GM23338 (cell line): Measurements from ENCODE around the gene TOP1. TPM values are rescaled to one million over a fixed set of nuclear protein-coding genes. Genes with fewer than 3 reads are reported as not detected.

ENCODE experiments used
- ATAC-seq: fragments of 200-7000 bp; cut with Tn5 transposase; 3 replicates; pipeline ENCODE4 v1.9.1; 2020
- DNase-seq: peaks from one replicate; pipeline ENCODE4 v3.0.0-alpha.2; 2015; ENCODE audit warnings: low spot score
- H2AFZ ChIP-seq: fragments of 200-600 bp; sonication (generic); 2 replicates; pipeline ENCODE4 v1.8.0; 2016; ENCODE audit warnings: antibody characterized with exemption, mild to moderate bottlenecking, moderate library complexity
- H3F3A ChIP-seq: fragments of 200-600 bp; sonication (generic); replicated peaks from 2 replicates; pipeline ENCODE4 v1.8.0; 2017; ENCODE audit warnings: antibody characterized with exemption, mixed run types, low read depth
- H3K27ac ChIP-seq: fragments of 200-600 bp; sonication (generic); 2 replicates; pipeline ENCODE4 v1.6.1; 2016; ENCODE audit warnings: low read depth
- H3K27me3 ChIP-seq: fragments of 200-600 bp; sonication (generic); 2 replicates; pipeline ENCODE4 v1.8.0; 2016; ENCODE audit warnings: mild to moderate bottlenecking, mixed run types, moderate library complexity; ENCODE audit not compliant: insufficient read depth
- H3K36me3 ChIP-seq: fragments of 200-600 bp; sonication (generic); 2 replicates; pipeline ENCODE4 v1.8.0; 2016; ENCODE audit warnings: mild to moderate bottlenecking; ENCODE audit not compliant: insufficient read depth
- H3K4me1 ChIP-seq: fragments of 200-600 bp; sonication (generic); 2 replicates; pipeline ENCODE4 v1.8.0; 2016; ENCODE audit warnings: mild to moderate bottlenecking, moderate library complexity; ENCODE audit not compliant: insufficient read depth
- H3K4me2 ChIP-seq: fragments of 200-600 bp; sonication (generic); 2 replicates; pipeline ENCODE4 v1.7.1; 2017; ENCODE audit warnings: mixed run types
- H3K4me3 ChIP-seq: fragments of 200-600 bp; sonication (generic); 2 replicates; pipeline ENCODE4 v1.6.1; 2016; ENCODE audit warnings: mixed run types
- H3K79me2 ChIP-seq: fragments of 200-600 bp; sonication (generic); replicated peaks from 2 replicates; pipeline ENCODE4 v1.8.0; 2017; ENCODE audit warnings: mild to moderate bottlenecking; ENCODE audit not compliant: insufficient read depth
- H3K9me2 ChIP-seq: fragments of 200-600 bp; sonication (generic); 2 replicates; pipeline ENCODE4 v1.8.0; 2017; ENCODE audit not compliant: insufficient read depth
- H4K20me1 ChIP-seq: fragments of 200-600 bp; sonication (generic); replicated peaks from 2 replicates; pipeline ENCODE4 v1.8.0; 2017; ENCODE audit warnings: mild to moderate bottlenecking; ENCODE audit not compliant: insufficient read depth
- H3K27ac Mint-ChIP-seq: 2 replicates; pipeline ENCODE4 v1.8.0; 2020; ENCODE audit warnings: inconsistent platforms, mild to moderate bottlenecking, moderate library complexity, mixed read lengths
- H3K27me3 Mint-ChIP-seq: 3 replicates; pipeline ENCODE4 v1.8.0; 2022; ENCODE audit warnings: low read depth, mild to moderate bottlenecking, moderate library complexity, mixed read lengths, inconsistent platforms; ENCODE audit not compliant: insufficient read depth, poor library complexity
- H3K36me3 Mint-ChIP-seq: 3 replicates; pipeline ENCODE4 v1.8.0; 2021; ENCODE audit warnings: low read depth, mild to moderate bottlenecking, inconsistent platforms, moderate library complexity, mixed read lengths
- H3K4me1 Mint-ChIP-seq: 3 replicates; pipeline ENCODE4 v1.8.0; 2020; ENCODE audit warnings: mild to moderate bottlenecking, inconsistent platforms, mixed read lengths
- H3K4me3 Mint-ChIP-seq: 3 replicates; pipeline ENCODE4 v1.8.0; 2021; ENCODE audit warnings: moderate library complexity, mild to moderate bottlenecking, inconsistent platforms, mixed read lengths
- H3K9me3 Mint-ChIP-seq: 3 replicates; pipeline ENCODE4 v1.8.0; 2020; ENCODE audit warnings: moderate library complexity, mild to moderate bottlenecking, inconsistent platforms, mixed read lengths
- CREB1 ChIP-seq: fragments of 250-450 bp; sonication (Bioruptor Pico); IDR thresholded peaks from 2 replicates; pipeline ENCODE4 v1.5.0; 2020; ENCODE audit warnings: low read depth, mild to moderate bottlenecking, moderate library complexity
- EZH2 ChIP-seq: fragments of 200-600 bp; sonication (generic); IDR thresholded peaks from one replicate; pipeline ENCODE4 v1.8.0; 2017; ENCODE audit warnings: antibody characterized with exemption, mild to moderate bottlenecking, low read depth; ENCODE audit not compliant: unreplicated experiment
- EZH2phosphoT487 ChIP-seq: fragments of 200-600 bp; sonication (generic); IDR thresholded peaks from one replicate; pipeline ENCODE4 v1.8.1; 2018; ENCODE audit warnings: antibody characterized with exemption; ENCODE audit not compliant: unreplicated experiment
- JUNB ChIP-seq: IDR thresholded peaks from one replicate; pipeline ENCODE4 v1.6.1; 2016; ENCODE audit warnings: antibody characterized with exemption; ENCODE audit not compliant: unreplicated experiment
- NANOG ChIP-seq: IDR thresholded peaks from 2 replicates; pipeline ENCODE4 v1.6.1; 2016; ENCODE audit warnings: antibody characterized with exemption, borderline replicate concordance
- POLR2AphosphoS5 ChIP-seq: IDR thresholded peaks from 2 replicates; pipeline ENCODE4 v1.6.1; 2016; ENCODE audit warnings: antibody characterized with exemption, low read depth
- STAT1 ChIP-seq: IDR thresholded peaks from one replicate; pipeline ENCODE4 v1.6.1; 2016; ENCODE audit warnings: antibody characterized with exemption; ENCODE audit not compliant: unreplicated experiment
- ZNF331 ChIP-seq: fragments of 250-450 bp; sonication (Bioruptor Pico); IDR thresholded peaks from 2 replicates; pipeline ENCODE4 v1.5.0; 2020; ENCODE audit warnings: low read depth, mild to moderate bottlenecking, moderate library complexity
- ZNF462 ChIP-seq: fragments of 250-450 bp; sonication (Bioruptor Pico); IDR thresholded peaks from 2 replicates; pipeline ENCODE4 v1.5.0; 2020; ENCODE audit warnings: mild to moderate bottlenecking, moderate library complexity
- polyA plus RNA-seq: library from polyadenylated mRNA; unstranded; fragments of >200 nt; fragmentation: Nextera tagmentation; extraction: Ambion mirVana; gene quantifications from 2 replicates; pipeline ENCODE4 v1.2.1, GENCODE V29; 2016
- total RNA-seq: library from RNA; depleted of rRNA; stranded (reverse); fragments of >200 nt; shearing (Covaris generic); gene quantifications from 2 replicates; pipeline ENCODE4 v1.2.3, GENCODE V29; 2014
- TF ChIP-seq, protein P1 (sequence below): IDR thresholded peaks from 2 replicates; pipeline ENCODE4 v1.6.1; 2016; ENCODE audit warnings: antibody characterized with exemption
- TF ChIP-seq, protein P2 (sequence below), 2 experiments: fragments of 200-600 bp in 1 of 2; sonication (generic) in 1 of 2; conservative IDR thresholded peaks; 2 replicates each; pipeline versions ENCODE4 v1.5.1 to v1.6.1; 2016 to 2017; ENCODE audit warnings: antibody characterized with exemption in 2 of 2, low read depth in 2 of 2, mild to moderate bottlenecking in 2 of 2, moderate library complexity in 1 of 2

Gene TOP1
- total and polyA plus RNA-seq, 2 experiments from 2014 or later = 62.4 to 101 TPM

DNA sequence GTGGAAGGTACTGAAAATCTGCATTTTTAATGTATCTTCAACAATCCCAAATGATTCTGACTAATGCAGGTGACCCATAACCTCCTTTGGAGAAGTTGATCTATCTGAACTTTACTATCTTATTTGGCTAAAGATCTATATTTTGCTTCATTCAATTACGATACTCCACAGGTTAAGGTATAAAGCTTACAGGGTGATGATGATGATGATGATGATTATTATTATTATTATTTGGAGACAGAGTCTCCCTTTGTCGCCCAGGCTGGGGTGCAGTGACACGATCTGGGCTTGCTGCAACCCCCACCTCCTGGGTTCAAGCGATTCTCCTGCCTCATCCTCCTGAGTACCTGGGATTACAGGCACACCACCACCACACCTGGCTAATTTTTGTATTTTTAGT, 13.1 kb downstream of the TOP1 start (continued):
- TF ChIP-seq, protein P1, sequence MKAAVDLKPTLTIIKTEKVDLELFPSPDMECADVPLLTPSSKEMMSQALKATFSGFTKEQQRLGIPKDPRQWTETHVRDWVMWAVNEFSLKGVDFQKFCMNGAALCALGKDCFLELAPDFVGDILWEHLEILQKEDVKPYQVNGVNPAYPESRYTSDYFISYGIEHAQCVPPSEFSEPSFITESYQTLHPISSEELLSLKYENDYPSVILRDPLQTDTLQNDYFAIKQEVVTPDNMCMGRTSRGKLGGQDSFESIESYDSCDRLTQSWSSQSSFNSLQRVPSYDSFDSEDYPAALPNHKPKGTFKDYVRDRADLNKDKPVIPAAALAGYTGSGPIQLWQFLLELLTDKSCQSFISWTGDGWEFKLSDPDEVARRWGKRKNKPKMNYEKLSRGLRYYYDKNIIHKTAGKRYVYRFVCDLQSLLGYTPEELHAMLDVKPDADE = no peak

DNA sequence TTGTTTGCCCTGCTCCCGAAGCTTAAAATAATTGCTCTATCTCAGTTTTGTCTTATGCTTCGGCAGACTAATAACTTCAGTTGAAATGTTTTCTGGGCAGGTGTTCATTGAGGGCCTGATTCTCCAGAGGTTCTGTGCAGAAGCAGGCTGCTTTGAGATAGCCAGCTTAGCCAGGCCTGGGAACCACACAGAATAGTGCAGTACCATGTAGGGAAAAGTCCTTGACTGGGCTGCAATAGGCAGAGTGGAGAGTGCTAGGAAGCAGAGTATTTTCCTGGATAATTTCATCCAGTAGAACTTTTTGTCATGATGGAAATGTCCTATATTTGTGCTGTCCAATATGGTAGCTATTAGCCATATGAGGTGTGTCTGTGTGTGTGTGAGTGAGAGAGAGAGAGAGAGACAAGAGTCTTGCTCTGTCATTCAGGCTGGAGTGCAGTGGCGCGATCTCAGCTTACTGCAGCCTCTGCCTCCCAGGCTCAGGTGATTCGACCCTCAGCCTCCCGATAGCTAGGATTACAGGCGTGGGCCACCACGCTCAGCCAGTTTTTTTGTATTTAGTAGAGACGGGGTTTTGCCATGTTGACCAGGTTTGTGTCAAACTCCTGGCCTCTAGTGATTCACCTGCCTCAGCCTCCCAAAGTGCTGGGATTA, 15.9 kb downstream of the TOP1 start:
- peaks cover 67% of the 10 kb centered on the region for H4K20me1 ChIP-seq
- Mint-ChIP-seq H3K27ac (no peak overlapping the region), H3K36me3 (peaks cover 7% of the 10 kb centered on the region; the same call in 1 of the 3 replicates), H3K4me1 (peaks cover 54% of the 10 kb centered on the region), H3K4me3 (no peak overlapping the region), H3K27me3 (peaks cover 4% of the 10 kb centered on the region), H3K9me3 (no peaks in the 10 kb centered on the region)
- no peak overlapping the region for H3K27ac ChIP-seq
- peak; percentile 19 for ATAC-seq
- no peak overlapping the region for H3K4me3 ChIP-seq
- DNase-seq = no peak
- H3K36me3 ChIP-seq = no peaks in the 10 kb centered on the region
- no peaks in the 10 kb centered on the region for H3F3A ChIP-seq
- H3K4me1 ChIP-seq = peaks cover 40% of the 10 kb centered on the region
- H2AFZ ChIP-seq = no peak overlapping the region
- peaks cover 99% of the 10 kb centered on the region for H3K79me2 ChIP-seq
- H3K9me2 ChIP-seq = no peaks in the 10 kb centered on the region
- H3K27me3 ChIP-seq = no peaks in the 10 kb centered on the region
- no peak overlapping the region for H3K4me2 ChIP-seq
- TF ChIP-seq NANOG = no peak
- no peak for TF ChIP-seq EZH2phosphoT487
- no peak for TF ChIP-seq JUNB
- no peak for TF ChIP-seq STAT1
- no peak for TF ChIP-seq EZH2
- no peak for TF ChIP-seq ZNF331 (CRISPR knock-in tag)
- TF ChIP-seq POLR2AphosphoS5 = no peak
- TF ChIP-seq, protein P1 = no peak
- TF ChIP-seq CREB1 (CRISPR knock-in tag) = no peak
- TF ChIP-seq ZNF462 (CRISPR knock-in tag) = no peak
- TF ChIP-seq, protein P2, sequence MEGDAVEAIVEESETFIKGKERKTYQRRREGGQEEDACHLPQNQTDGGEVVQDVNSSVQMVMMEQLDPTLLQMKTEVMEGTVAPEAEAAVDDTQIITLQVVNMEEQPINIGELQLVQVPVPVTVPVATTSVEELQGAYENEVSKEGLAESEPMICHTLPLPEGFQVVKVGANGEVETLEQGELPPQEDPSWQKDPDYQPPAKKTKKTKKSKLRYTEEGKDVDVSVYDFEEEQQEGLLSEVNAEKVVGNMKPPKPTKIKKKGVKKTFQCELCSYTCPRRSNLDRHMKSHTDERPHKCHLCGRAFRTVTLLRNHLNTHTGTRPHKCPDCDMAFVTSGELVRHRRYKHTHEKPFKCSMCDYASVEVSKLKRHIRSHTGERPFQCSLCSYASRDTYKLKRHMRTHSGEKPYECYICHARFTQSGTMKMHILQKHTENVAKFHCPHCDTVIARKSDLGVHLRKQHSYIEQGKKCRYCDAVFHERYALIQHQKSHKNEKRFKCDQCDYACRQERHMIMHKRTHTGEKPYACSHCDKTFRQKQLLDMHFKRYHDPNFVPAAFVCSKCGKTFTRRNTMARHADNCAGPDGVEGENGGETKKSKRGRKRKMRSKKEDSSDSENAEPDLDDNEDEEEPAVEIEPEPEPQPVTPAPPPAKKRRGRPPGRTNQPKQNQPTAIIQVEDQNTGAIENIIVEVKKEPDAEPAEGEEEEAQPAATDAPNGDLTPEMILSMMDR (conservative IDR thresholded peaks at IDR 0.05; ENCODE audit: low read depth in 2 of 2) = no peak
